Lower leg skin (tissue), 4 donors: Measurements from ENCODE around the gene RSPRY1. TPM values are rescaled to one million over a fixed set of nuclear protein-coding genes. Genes with fewer than 3 reads are reported as not detected.

Experiments
- DNase-seq, 2 donors: peaks; one replicate each; pipeline ENCODE4 v3.0.0-alpha.2; 2019; ENCODE audit warnings: low spot score in 2 of 2
- H3K4me3 ChIP-seq: fragments of 200-600 bp; sonication (generic); 2 replicates; pipeline ENCODE4 v1.5.1; 2017; ENCODE audit warnings: mild to moderate bottlenecking, low read depth; ENCODE audit not compliant: poor library complexity, severe bottlenecking
- CTCF ChIP-seq, 3 donors: fragments of 450-650 bp; IDR thresholded peaks; one replicate each; pipeline ENCODE4 v1.5.1; 2016; ENCODE audit warnings: antibody characterized with exemption in 3 of 3, mild to moderate bottlenecking in 3 of 3, moderate library complexity in 2 of 3
- POLR2A ChIP-seq, 2 donors: fragments of 450-650 bp; IDR thresholded peaks; one replicate each; pipeline ENCODE4 v1.6.1; 2016 to 2017; ENCODE audit warnings: antibody characterized with exemption in 2 of 2, mild to moderate bottlenecking in 1 of 2, moderate library complexity in 1 of 2
- WGBS, 2 donors: methylation state at CpG; one replicate each; pipeline ENCODE4 v1.1.5; 2018; 5-methylcytosine and 5-hydroxymethylcytosine counted together
- intact Hi-C: fragments of 100-400 bp; cut with DNase I; formaldehyde crosslinking; loops from one replicate; pipeline ENCODE4 v1.15.0; 2023; ENCODE audit warnings: low total_unique reads
- total RNA-seq, 4 donors: library from RNA; depleted of rRNA; stranded (reverse); fragments of >200 nt; gene quantifications; one replicate each; pipeline ENCODE4 v1.1.0, GENCODE V29; 2016

Gene RSPRY1
- total RNA-seq, 4 donors from 2014 or later: 23.8 to 31.2 (median 26.8) TPM

GRCh38 chr16:57150682-57151330 is 35.3 kb upstream of the RSPRY1 start:
- DNase-seq: peak in 1 of 2 donors; percentile 56

GRCh38 chr16:57151369-57151768 is 34.8 kb upstream of the RSPRY1 start:
- 88% methylated on average over 2 of the region's 2 CpGs for WGBS, 2 donors
- intact Hi-C loops: no loop called here
- no peak overlapping the region for H3K4me3 ChIP-seq
- TF ChIP-seq CTCF (IDR thresholded peaks at IDR 0.05) (no peak), POLR2A (IDR thresholded peaks at IDR 0.05) (no peak)
- peak in 1 of 2 donors; percentile 14 for DNase-seq

More at GRCh38 chr16:57150682-57151330, 35.3 kb upstream of the RSPRY1 start:
- TF ChIP-seq POLR2A (IDR thresholded peaks at IDR 0.05) (no peak), CTCF (IDR thresholded peaks at IDR 0.05) (no peak)
- WGBS, 2 donors: 81% methylated on average over 9 of the region's 9 CpGs
- no peak overlapping the region for H3K4me3 ChIP-seq
- intact Hi-C loops: no loop called here

- peak in 1 of 2 donors; percentile 53 for DNase-seq
Measured at GRCh38 chr16:57152096-57153093, 33.7 kb upstream of the RSPRY1 start.

GRCh38 chr16:57153841-57154240 is 32.3 kb upstream of the RSPRY1 start:
- intact Hi-C loops: no loop called here
- peak in 1 of 2 donors; percentile 64 for DNase-seq
- TF ChIP-seq POLR2A (IDR thresholded peaks at IDR 0.05) (no peak), CTCF (IDR thresholded peaks at IDR 0.05) (no peak)
- WGBS, 2 donors: 75 to 81% methylated on average over 6 of the region's 6 CpGs
- no peak overlapping the region for H3K4me3 ChIP-seq

More at GRCh38 chr16:57152096-57153093, 33.7 kb upstream of the RSPRY1 start:
- TF ChIP-seq CTCF (IDR thresholded peaks at IDR 0.05): no peak
- no peak for TF ChIP-seq POLR2A (IDR thresholded peaks at IDR 0.05)
- 88 to 90% methylated on average over 4 of the region's 4 CpGs for WGBS, 2 donors
- intact Hi-C loops: no loop called here
- H3K4me3 ChIP-seq: no peak overlapping the region

- no peak overlapping the region for H3K4me3 ChIP-seq
- DNase-seq: no peak
- 88 to 89% methylated on average over 6 of the region's 6 CpGs for WGBS, 2 donors
- TF ChIP-seq POLR2A (IDR thresholded peaks at IDR 0.05) (no peak), CTCF (IDR thresholded peaks at IDR 0.05) (no peak)
- intact Hi-C loops: no loop called here
Measured at GRCh38 chr16:57155702-57156350, 30.3 kb upstream of the RSPRY1 start.
